Measurements from ENCODE around the gene RAD21L1.

GRCh38 chr20:1293641-1294379, 68.0 kb downstream of the RAD21L1 start:
- no peak for TF ChIP-seq POLR2AphosphoS5 (IDR thresholded peaks at IDR 0.05; ENCODE audit: insufficient read depth in 1 of 2, low read depth in 1 of 2)
- no peak for TF ChIP-seq CTCF (IDR thresholded peaks at IDR 0.05)
